Stimulated activated CD4-positive, alpha-beta T cell treated with anti-CD3 and anti-CD28 coated beads, Interleukin-12 subunit alpha, Interleukin-12 subunit beta, amount 100 ng/mL, for 4 hours (primary cell): ENCODE data around the gene KRTAP5-2.
"Not testable (repeated sequence)": the region's sequence is repeated elsewhere in the genome, so short reads cannot be mapped to it uniquely, and the experiment has no call there.

Experiments used
- DNase-seq: peaks from one replicate; pipeline ENCODE4 v3.0.0-alpha.2; 2020

Gene KRTAP5-2

GRCh38 chr11:1625541-1625940 lies 27.4 kb upstream of the KRTAP5-2 start:
- DNase-seq: no peak

GRCh38 chr11:1624621-1625020 lies 26.5 kb upstream of the KRTAP5-2 start:
- DNase-seq: no peak

- DNase-seq: no peak
Observed at GRCh38 chr11:1623716-1624115, 25.6 kb upstream of the KRTAP5-2 start.

GRCh38 chr11:1622086-1622485 lies 24.0 kb upstream of the KRTAP5-2 start, which contains the start of gene KRTAP5-4:
TSS of gene KRTAP5-4 (minus strand) at chr11:1622138. CDS start at chr11:1622093, 45 bp downstream.
- DNase-seq: no peak

- DNase-seq: no peak
Observed at GRCh38 chr11:1619449-1619848, 21.4 kb upstream of the KRTAP5-2 start.

- no peak for DNase-seq
Observed at GRCh38 chr11:1618231-1618630, 20.1 kb upstream of the KRTAP5-2 start.

- DNase-seq: no peak
Observed at GRCh38 chr11:1608363-1608762, 10.3 kb upstream of the KRTAP5-2 start, which contains the start of gene KRTAP5-3. TSS of gene KRTAP5-3 (minus strand) at chr11:1608463. CDS start at chr11:1608385, 78 bp downstream.

- DNase-seq: not testable (repeated sequence)
Observed at GRCh38 chr11:1607901-1608300, 9.8 kb upstream of the KRTAP5-2 start.

GRCh38 chr11:1607156-1607845 lies 9.2 kb upstream of the KRTAP5-2 start:
- not testable (repeated sequence) for DNase-seq

GRCh38 chr11:1605923-1606322 lies 7.8 kb upstream of the KRTAP5-2 start:
- DNase-seq: not testable (repeated sequence)

GRCh38 chr11:1604711-1605110 lies 6.6 kb upstream of the KRTAP5-2 start:
- DNase-seq: no peak

GRCh38 chr11:1604181-1604580 lies 6.1 kb upstream of the KRTAP5-2 start:
- no peak for DNase-seq

GRCh38 chr11:1603629-1604028 lies 5.5 kb upstream of the KRTAP5-2 start:
- DNase-seq: no peak

GRCh38 chr11:1601663-1602062 lies 3.6 kb upstream of the KRTAP5-2 start:
- DNase-seq: not testable (repeated sequence)

GRCh38 chr11:1600626-1601025 lies 2.5 kb upstream of the KRTAP5-2 start:
- no peak for DNase-seq

- no peak for DNase-seq
Observed at GRCh38 chr11:1598816-1599215, 722 bp upstream of the KRTAP5-2 start.

- DNase-seq: not testable (repeated sequence)
Observed at GRCh38 chr11:1598406-1598805, 312 bp upstream of the KRTAP5-2 start.

GRCh38 chr11:1597331-1597993 lies 632 bp downstream of the KRTAP5-2 start:
- no peak for DNase-seq

- DNase-seq: not testable (repeated sequence)
Observed at GRCh38 chr11:1596576-1597121, 1.4 kb downstream of the KRTAP5-2 start.

- not testable (repeated sequence) for DNase-seq
Observed at GRCh38 chr11:1595994-1596575, 2.0 kb downstream of the KRTAP5-2 start.

GRCh38 chr11:1592628-1593027 lies 5.5 kb downstream of the KRTAP5-2 start:
- DNase-seq: no peak

GRCh38 chr11:1589996-1590395 lies 8.1 kb downstream of the KRTAP5-2 start:
- no peak for DNase-seq

- DNase-seq: not testable (repeated sequence)
Observed at GRCh38 chr11:1589191-1589963, 8.7 kb downstream of the KRTAP5-2 start.
